H9 (cell line): ENCODE results near the gene LYRM9. TPM values are rescaled to one million over a fixed set of nuclear protein-coding genes. Genes with fewer than 3 reads are reported as not detected.

ENCODE experiments used
- DNase-seq: peaks from one replicate; pipeline ENCODE4 v3.0.0-alpha.2; 2017
- H2AFZ ChIP-seq: one replicate; pipeline ENCODE4 v1.6.1; 2013; ENCODE audit warnings: mild to moderate bottlenecking, low read length, control low read depth, moderate library complexity
- H2AK5ac ChIP-seq: 2 replicates; pipeline ENCODE4 v1.6.1; 2013; ENCODE audit warnings: low read length, control low read depth, mixed read lengths; ENCODE audit not compliant: insufficient read length
- H2BK120ac ChIP-seq: one replicate; pipeline ENCODE4 v1.6.1; 2013; ENCODE audit warnings: low read depth, mild to moderate bottlenecking, low read length, control low read depth, inconsistent platforms; ENCODE audit not compliant: poor library complexity, severe bottlenecking
- H2BK12ac ChIP-seq: 2 replicates; pipeline ENCODE4 v1.6.1; 2013; ENCODE audit warnings: low read length, control low read depth, mixed read lengths, low read depth; ENCODE audit not compliant: insufficient read length
- H2BK15ac ChIP-seq: 2 replicates; pipeline ENCODE4 v1.6.1; 2013; ENCODE audit warnings: low read depth, low read length, control low read depth
- H2BK20ac ChIP-seq: one replicate; pipeline ENCODE4 v1.6.1; 2013; ENCODE audit warnings: low read depth, mild to moderate bottlenecking, low read length, control low read depth, inconsistent platforms; ENCODE audit not compliant: poor library complexity, severe bottlenecking
- H2BK5ac ChIP-seq: 2 replicates; pipeline ENCODE4 v1.6.1; 2013; ENCODE audit warnings: low read length, control low read depth, mixed read lengths; ENCODE audit not compliant: insufficient read length
- H3K14ac ChIP-seq: 2 replicates; pipeline ENCODE4 v1.6.1; 2013; ENCODE audit warnings: low read length, control low read depth; ENCODE audit not compliant: insufficient read depth
- H3K18ac ChIP-seq: 2 replicates; pipeline ENCODE4 v1.6.1; 2013; ENCODE audit warnings: low read depth, mild to moderate bottlenecking, mixed read lengths, low read length, control low read depth; ENCODE audit not compliant: insufficient read length
- H3K23ac ChIP-seq: 2 replicates; pipeline ENCODE4 v1.6.1; 2013; ENCODE audit warnings: low read length, control low read depth, mixed read lengths, low read depth; ENCODE audit not compliant: insufficient read length
- H3K23me2 ChIP-seq: 2 replicates; pipeline ENCODE4 v1.6.1; 2013; ENCODE audit warnings: low read depth, mild to moderate bottlenecking, mixed read lengths, low read length, control low read depth; ENCODE audit not compliant: insufficient read length, poor library complexity, severe bottlenecking
- H3K27ac ChIP-seq: 2 replicates; pipeline ENCODE4 v1.5.1; 2013; ENCODE audit warnings: low read length, control low read depth, mixed read lengths, low read depth; ENCODE audit not compliant: insufficient read length
- H3K27me3 ChIP-seq: 2 replicates; pipeline ENCODE4 v1.6.1; 2013; ENCODE audit warnings: low read length, control low read depth, inconsistent platforms; ENCODE audit not compliant: insufficient read depth
- H3K4ac ChIP-seq: 2 replicates; pipeline ENCODE4 v1.6.1; 2013; ENCODE audit warnings: low read depth, mild to moderate bottlenecking, control low read depth, inconsistent platforms, low read length, moderate library complexity
- H3K4me1 ChIP-seq: 2 replicates; pipeline ENCODE4 v1.6.1; 2013; ENCODE audit warnings: low read length, control low read depth, inconsistent platforms; ENCODE audit not compliant: insufficient read depth
- H3K4me2 ChIP-seq: 2 replicates; pipeline ENCODE4 v1.6.1; 2013; ENCODE audit warnings: low read length, control low read depth, mixed read lengths; ENCODE audit not compliant: insufficient read length, insufficient read depth
- H3K56ac ChIP-seq: 2 replicates; pipeline ENCODE4 v1.6.1; 2013; ENCODE audit warnings: low read depth, mild to moderate bottlenecking, mixed read lengths, low read length, control low read depth; ENCODE audit not compliant: insufficient read length
- H3K79me1 ChIP-seq: 2 replicates; pipeline ENCODE4 v1.6.1; 2013; ENCODE audit warnings: low read depth, mild to moderate bottlenecking, moderate library complexity, low read length, control low read depth, inconsistent platforms; ENCODE audit not compliant: insufficient read depth, poor library complexity, severe bottlenecking
- H3K79me2 ChIP-seq: 2 replicates; pipeline ENCODE4 v1.6.1; 2013; ENCODE audit warnings: low read length, control low read depth, inconsistent platforms; ENCODE audit not compliant: insufficient read depth
- H3K9ac ChIP-seq: 2 replicates; pipeline ENCODE4 v1.6.1; 2013; ENCODE audit warnings: low read length, control low read depth, mixed read lengths; ENCODE audit not compliant: insufficient read length; ENCODE audit errors: extremely low read depth
- H3K9me3 ChIP-seq: one replicate; pipeline ENCODE4 v1.6.1; 2013; ENCODE audit warnings: low read depth, low read length, inconsistent platforms; ENCODE audit not compliant: control insufficient read depth
- H3T11ph ChIP-seq: one replicate; pipeline ENCODE4 v1.6.1; 2013; ENCODE audit warnings: mild to moderate bottlenecking, low read length, control low read depth, inconsistent platforms
- H4K20me1 ChIP-seq: one replicate; pipeline ENCODE4 v1.6.1; 2013; ENCODE audit not compliant: control insufficient read depth, insufficient read length, insufficient read depth
- H4K5ac ChIP-seq: 2 replicates; pipeline ENCODE4 v1.6.1; 2013; ENCODE audit warnings: low read depth, mild to moderate bottlenecking, mixed read lengths, low read length, control low read depth; ENCODE audit not compliant: insufficient read length
- H4K8ac ChIP-seq: replicated peaks from 2 replicates; pipeline ENCODE4 v1.6.1; 2013; ENCODE audit warnings: low read length, control low read depth, mixed read lengths, low read depth; ENCODE audit not compliant: insufficient read length
- H4K91ac ChIP-seq: 2 replicates; pipeline ENCODE4 v1.6.1; 2013; ENCODE audit warnings: low read depth, mild to moderate bottlenecking, moderate library complexity, mixed read lengths, low read length, control low read depth; ENCODE audit not compliant: insufficient read length
- H3K27ac Mint-ChIP-seq, 3 experiments: 2 replicates in 2 of 3; 3 replicates in 1 of 3; pipeline ENCODE4 v1.8.0; 2020 to 2021; ENCODE audit warnings: mixed read lengths in 3 of 3, mild to moderate bottlenecking in 1 of 3, moderate library complexity in 1 of 3
- H3K27me3 Mint-ChIP-seq: 2 replicates; pipeline ENCODE4 v1.8.0; 2021; ENCODE audit warnings: low read depth, mild to moderate bottlenecking, moderate library complexity, mixed read lengths
- H3K36me3 Mint-ChIP-seq, 3 experiments: 2 replicates in 2 of 3; 3 replicates in 1 of 3; pipeline ENCODE4 v1.8.0; 2020 to 2021; ENCODE audit warnings: low read depth in 3 of 3, mixed read lengths in 3 of 3; ENCODE audit not compliant: insufficient read depth in 1 of 3
- H3K4me1 Mint-ChIP-seq, 2 experiments: 2 replicates each; pipeline ENCODE4 v1.8.0; 2020; ENCODE audit warnings: mixed read lengths in 2 of 2
- H3K4me3 Mint-ChIP-seq, 2 experiments: 2 replicates in 1 of 2; 3 replicates in 1 of 2; pipeline ENCODE4 v1.8.0; 2020 to 2021; ENCODE audit warnings: mild to moderate bottlenecking in 2 of 2, mixed read lengths in 2 of 2, moderate library complexity in 1 of 2
- H3K9me3 Mint-ChIP-seq, 2 experiments: 2 replicates in 1 of 2; 3 replicates in 1 of 2; pipeline ENCODE4 v1.8.0; 2020; ENCODE audit warnings: mild to moderate bottlenecking in 2 of 2, mixed read lengths in 2 of 2, moderate library complexity in 1 of 2
- WGBS: extraction: QIAGEN DNeasy Blood & Tissue Kit; methylation state at CpG from one replicate; pipeline ENCODE4 v1.1.7; 2013; ENCODE audit warnings: missing lambda C conversion rate, low lambda C conversion rate, mixed read lengths; ENCODE audit not compliant: insufficient read length; ENCODE audit errors: extremely low coverage; 5-methylcytosine and 5-hydroxymethylcytosine counted together
- total RNA-seq: library from RNA; stranded (reverse); gene quantifications from 2 replicates; pipeline ENCODE4 v1.2.1, GENCODE V29; 2021
- TF ChIP-seq, protein P1 (sequence below): fragments of 200-600 bp; sonication (generic); conservative IDR thresholded peaks from 3 replicates; pipeline ENCODE4 v1.8.0; 2021; ENCODE audit warnings: antibody characterized with exemption, mild to moderate bottlenecking

Gene LYRM9
- total RNA-seq, 1 experiment from 2014 or later, result 2.2 TPM

- no peak overlapping the region for H2BK20ac ChIP-seq
- no peak overlapping the region for H3K9ac ChIP-seq
- H4K91ac ChIP-seq, result no peak overlapping the region
- H2AFZ ChIP-seq, result no peak overlapping the region
- H3K23ac ChIP-seq, result no peak overlapping the region
- H4K20me1 ChIP-seq, result no peaks in the 10 kb centered on the region
- no peak for DNase-seq
- H2BK120ac ChIP-seq, result no peak overlapping the region
- no peak overlapping the region for H2BK5ac ChIP-seq
- TF ChIP-seq, protein P1, sequence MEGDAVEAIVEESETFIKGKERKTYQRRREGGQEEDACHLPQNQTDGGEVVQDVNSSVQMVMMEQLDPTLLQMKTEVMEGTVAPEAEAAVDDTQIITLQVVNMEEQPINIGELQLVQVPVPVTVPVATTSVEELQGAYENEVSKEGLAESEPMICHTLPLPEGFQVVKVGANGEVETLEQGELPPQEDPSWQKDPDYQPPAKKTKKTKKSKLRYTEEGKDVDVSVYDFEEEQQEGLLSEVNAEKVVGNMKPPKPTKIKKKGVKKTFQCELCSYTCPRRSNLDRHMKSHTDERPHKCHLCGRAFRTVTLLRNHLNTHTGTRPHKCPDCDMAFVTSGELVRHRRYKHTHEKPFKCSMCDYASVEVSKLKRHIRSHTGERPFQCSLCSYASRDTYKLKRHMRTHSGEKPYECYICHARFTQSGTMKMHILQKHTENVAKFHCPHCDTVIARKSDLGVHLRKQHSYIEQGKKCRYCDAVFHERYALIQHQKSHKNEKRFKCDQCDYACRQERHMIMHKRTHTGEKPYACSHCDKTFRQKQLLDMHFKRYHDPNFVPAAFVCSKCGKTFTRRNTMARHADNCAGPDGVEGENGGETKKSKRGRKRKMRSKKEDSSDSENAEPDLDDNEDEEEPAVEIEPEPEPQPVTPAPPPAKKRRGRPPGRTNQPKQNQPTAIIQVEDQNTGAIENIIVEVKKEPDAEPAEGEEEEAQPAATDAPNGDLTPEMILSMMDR, result no peak
- H3K23me2 ChIP-seq, result no peaks in the 10 kb centered on the region
- no peak overlapping the region for H4K5ac ChIP-seq
- H3T11ph ChIP-seq, result no peak overlapping the region
- H3K9me3 ChIP-seq, result no peaks in the 10 kb centered on the region
- H4K8ac ChIP-seq, result no peak overlapping the region
- H3K56ac ChIP-seq, result no peak overlapping the region
- H2BK15ac ChIP-seq, result no peak overlapping the region
- no peaks in the 10 kb centered on the region for H3K36me3 Mint-ChIP-seq
- no CpG with 5 or more reads among the region's 4 CpGs for WGBS
- H3K27me3 ChIP-seq, result no peaks in the 10 kb centered on the region
- no peak overlapping the region for H2AK5ac ChIP-seq
- peaks cover 5% of the 10 kb centered on the region for H3K27me3 Mint-ChIP-seq
- H3K4me1 Mint-ChIP-seq, result peaks cover 4% of the 10 kb centered on the region in 2 experiments
- H3K4me3 Mint-ChIP-seq, result no peak overlapping the region
- H3K4ac ChIP-seq, result no peak overlapping the region
- H3K79me1 ChIP-seq, result no peaks in the 10 kb centered on the region
- no peak overlapping the region for H3K27ac Mint-ChIP-seq
- no peak overlapping the region for H3K14ac ChIP-seq
- H3K79me2 ChIP-seq, result no peaks in the 10 kb centered on the region
- no peak overlapping the region for H3K4me2 ChIP-seq
- no peak overlapping the region for H3K27ac ChIP-seq
- no peak overlapping the region for H3K18ac ChIP-seq
- no peaks in the 10 kb centered on the region; a peak in 2 of 5 replicates for H3K9me3 Mint-ChIP-seq
- H3K4me1 ChIP-seq, result no peaks in the 10 kb centered on the region
- no peak overlapping the region for H2BK12ac ChIP-seq
These were observed 31.2 kb downstream of the LYRM9 start for GRCh38 chr17:27862004-27862403.
